IPS DF 4.7 (cell line): ENCODE measurements around the gene RMND1.
"Not testable (repeated sequence)": the region's sequence is repeated elsewhere in the genome, so short reads cannot be mapped to it uniquely, and the experiment has no call there.

Experiments used
- DNase-seq: peaks from one replicate; pipeline ENCODE4 v3.0.0-alpha.2; 2013; ENCODE audit warnings: low spot score; ENCODE audit errors: extremely low read depth

RMND1 gene

DNA sequence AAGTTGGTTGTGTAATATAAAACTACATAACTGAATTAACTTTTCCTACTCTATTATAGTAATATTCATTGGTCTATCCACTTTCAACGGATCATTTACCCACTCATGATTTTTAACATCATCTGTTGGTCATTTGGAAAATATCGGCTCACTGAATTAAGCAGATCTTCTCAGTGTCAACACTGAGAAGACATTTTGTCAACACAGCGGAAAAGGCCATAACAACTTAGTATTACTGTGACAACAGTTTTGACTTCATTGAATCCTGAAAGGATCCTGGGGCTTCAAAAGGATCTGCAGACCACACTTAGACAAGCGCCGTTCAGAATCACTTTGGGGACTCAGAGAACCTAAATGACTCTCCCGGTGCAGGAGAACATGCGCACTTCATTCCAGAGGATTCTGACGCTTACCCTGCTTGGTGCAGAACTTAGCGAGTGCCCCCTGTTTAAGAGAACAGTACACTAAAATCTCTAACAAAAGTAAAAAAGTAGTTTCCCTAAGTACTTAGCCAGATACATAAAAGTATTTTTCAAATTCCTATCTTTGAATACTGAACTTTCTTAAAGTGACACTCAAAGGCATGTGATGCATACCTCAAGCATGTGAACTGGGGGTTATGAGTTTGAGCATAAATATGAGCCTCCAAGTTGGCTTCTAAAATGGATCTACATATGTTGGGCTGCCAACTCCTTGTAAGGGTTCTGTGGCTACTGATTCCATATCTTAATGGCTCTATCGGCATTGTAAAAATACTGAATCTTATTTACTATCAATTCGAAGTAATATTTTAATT is 64.6 kb downstream of the RMND1 start:
- no peak for DNase-seq

GRCh38 chr6:151385177-151385576 is 66.7 kb downstream of the RMND1 start:
- DNase-seq, result no peak

DNA sequence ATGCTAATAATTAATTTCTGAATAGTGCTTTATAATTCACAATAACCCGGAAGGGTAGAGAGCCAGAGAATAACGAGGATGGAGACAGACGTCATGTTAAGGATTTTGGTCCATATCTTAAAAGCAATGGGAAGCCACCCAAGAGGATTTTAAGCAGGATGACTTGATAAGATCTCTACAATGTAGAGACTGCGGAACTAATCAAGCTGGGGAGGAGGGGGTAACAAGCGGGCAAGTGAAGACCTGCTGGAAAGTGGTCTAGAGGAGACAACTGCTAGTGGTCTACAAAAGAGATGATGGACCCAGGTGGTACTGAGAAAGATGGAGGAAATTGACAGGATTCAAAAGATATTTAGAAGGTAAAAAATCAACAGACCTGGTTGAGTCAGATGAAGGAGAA is 67.8 kb downstream of the RMND1 start:
- DNase-seq, result no peak

DNA sequence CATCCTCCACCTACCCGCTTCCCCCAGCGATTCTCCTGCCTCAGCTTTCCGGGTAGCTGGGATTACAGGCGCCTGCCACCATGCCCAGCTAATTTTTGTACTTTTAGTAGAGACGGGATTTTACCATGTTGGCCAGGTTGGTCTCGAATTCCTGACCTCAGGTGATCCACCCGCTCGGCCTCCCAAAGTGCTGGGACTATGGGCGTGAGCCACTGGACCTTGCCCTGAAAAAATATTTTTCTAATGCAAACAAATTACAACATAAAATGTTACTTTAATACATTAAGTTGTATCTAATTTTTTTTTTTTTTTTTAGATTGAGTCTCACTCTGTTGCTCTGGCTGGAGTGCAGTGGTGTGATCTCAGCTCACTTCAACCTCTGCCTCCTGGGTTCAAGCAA is 69.3 kb downstream of the RMND1 start:
- not testable (repeated sequence) for DNase-seq

GRCh38 chr6:151381722-151382121 is 70.2 kb downstream of the RMND1 start:
- no peak for DNase-seq

DNA sequence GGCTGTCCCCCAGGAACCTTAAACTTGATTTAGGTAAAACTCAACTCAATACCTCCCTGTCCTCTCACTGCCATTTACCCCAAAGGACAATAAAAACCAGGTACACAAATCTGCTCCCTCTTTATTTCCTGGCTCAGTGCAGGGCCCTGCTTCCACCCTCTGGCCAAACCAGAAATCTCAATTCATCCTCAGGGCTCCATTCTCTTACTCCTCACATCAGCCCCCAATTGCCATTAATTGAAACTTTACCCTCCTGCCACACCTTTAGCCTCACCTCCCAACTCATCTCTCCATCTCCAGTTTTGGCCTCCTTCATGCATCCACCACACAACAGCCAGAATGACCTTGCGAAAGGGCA is 71.1 kb downstream of the RMND1 start:
- DNase-seq, result no peak

GRCh38 chr6:151379933-151380847 is 71.7 kb downstream of the RMND1 start:
- DNase-seq, result no peak

DNA sequence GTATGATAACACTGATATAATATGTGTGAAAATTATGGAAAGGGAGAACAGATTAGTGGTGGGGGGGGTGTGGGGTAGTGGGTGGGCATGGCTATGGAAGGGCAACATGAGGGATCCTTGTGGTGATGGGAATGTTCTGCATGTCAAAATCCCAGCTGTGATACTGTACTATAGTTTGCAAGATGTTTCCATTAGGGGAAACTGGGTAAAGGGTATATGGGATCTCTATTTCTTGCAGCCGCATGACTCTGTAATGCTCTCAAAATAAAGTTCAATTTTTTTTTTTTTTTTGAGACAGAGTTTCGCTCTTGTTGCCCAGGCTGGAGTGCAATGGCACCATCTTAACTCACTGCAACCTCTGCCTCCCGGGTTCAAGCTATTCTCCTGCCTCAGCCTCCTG is 74.8 kb downstream of the RMND1 start:
- DNase-seq, result no peak

GRCh38 chr6:151376440-151376839 is 75.5 kb downstream of the RMND1 start:
- DNase-seq, result no peak

DNA sequence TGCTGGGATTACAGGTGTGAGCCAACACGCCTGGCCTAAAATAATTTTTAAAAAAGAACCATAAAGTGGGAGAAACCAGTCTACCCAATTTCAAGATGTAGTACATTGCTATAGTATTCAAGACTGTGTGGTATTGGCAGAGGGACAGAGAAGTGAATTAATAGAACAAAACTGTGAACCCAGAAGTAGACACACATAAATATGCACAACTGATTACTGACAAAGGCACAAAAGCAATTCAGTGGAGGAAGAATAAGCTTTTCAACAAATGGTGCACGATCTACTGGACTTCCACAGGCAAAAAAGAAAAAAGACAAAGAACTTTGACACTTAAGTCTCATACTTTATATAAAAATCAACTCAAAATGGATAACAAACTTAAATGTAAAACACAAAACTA is 76.1 kb downstream of the RMND1 start:
- no peak for DNase-seq

DNA sequence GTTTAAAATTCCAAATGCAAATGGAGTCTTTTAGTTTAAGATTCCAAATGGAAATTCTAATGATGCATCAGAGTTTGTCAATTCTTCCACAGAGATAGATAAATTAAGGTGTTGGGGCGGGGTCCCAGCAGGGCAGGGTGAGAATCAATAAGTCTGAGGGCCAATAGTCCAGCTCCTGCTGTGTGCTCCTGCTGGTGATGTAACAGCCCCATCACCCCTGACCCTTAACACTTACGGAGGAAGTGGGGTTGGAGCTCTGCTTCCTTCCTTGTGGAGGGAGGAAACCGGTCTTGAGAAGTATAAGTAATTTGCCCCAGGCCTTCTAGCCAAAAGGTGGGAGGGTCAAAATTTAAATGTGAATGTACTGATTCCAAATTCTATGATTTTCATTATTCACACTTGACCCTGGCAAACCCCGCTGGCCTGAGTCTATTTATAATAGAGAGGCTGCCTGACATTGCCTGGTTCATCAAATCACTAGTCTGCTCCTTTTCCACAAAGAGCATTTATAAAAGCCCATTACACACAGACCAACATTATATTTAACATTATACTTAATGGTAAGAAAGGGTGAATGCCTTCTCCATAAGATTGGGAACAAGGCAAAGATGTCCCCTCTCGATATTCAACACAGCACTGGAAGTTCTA is 77.8 kb downstream of the RMND1 start:
- DNase-seq, result no peak

GRCh38 chr6:151372164-151372563 is 79.8 kb downstream of the RMND1 start:
- no peak for DNase-seq

DNA sequence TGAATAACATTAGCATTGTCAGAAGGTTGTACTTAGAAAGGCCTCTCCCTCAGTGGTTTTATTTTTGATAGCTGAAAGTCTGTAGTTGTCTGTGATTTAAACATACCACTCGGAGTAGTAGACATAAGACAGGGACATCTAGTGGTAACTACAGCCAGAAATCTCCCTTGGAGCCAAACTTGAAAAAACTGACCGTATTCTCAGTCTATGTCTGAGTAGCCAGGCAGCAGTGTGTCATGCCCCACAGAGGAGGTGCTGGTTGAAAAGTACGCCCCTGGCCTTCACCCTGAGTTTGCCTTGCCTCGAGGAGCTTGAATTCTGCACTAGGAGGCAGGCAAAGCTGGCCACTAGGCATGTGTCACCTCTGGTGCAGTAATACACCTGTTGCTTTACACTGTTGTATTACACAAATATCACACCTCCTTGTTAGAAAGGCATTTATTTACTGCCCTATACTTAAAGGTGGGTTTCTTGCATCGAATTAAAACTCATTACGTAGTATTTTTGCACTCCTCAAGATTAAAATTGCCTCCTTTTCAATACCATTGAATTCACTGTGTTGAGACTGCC is 81.3 kb downstream of the RMND1 start:
- no peak for DNase-seq

DNA sequence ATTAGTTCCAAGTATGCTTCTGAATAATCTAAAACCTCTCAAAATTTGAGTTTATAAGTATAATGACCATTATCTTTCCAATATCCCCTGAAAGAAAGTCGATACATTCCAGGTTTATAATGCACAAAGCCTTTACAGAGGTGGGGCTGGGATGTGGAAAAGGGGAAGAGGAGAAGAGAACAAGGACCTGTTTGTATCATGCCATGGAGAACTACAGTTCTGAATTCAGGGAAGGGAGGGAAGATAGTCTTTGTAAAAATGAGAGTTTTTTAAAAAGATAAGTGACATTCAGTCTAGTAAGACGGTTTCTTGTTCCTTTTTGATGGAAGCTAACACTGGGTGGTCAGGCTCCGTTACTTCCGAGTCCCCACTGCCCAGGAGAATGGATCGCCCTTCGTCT is 86.7 kb downstream of the RMND1 start:
- DNase-seq, result no peak

DNA sequence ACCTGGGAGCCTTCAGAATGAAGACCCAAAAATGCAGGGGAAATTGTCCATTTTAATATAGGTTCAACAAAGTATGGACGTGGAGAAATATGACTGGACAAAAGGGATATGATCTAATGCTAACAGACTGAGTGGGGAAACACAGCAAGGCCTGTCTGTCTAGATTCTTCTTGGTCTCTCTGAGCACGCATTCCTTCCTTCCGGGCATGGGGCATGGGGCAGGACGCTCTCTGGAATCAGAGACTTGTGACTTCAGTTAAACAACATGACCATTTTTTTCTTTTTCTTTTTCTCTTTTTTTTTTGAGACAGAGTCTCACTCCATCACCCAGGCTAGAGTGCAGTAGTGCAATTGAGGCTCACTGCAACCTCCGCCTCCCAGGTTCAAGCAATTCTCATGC is 92.4 kb downstream of the RMND1 start:
- no peak for DNase-seq

GRCh38 chr6:151358475-151358874 is 93.5 kb downstream of the RMND1 start:
- DNase-seq, result no peak

DNA sequence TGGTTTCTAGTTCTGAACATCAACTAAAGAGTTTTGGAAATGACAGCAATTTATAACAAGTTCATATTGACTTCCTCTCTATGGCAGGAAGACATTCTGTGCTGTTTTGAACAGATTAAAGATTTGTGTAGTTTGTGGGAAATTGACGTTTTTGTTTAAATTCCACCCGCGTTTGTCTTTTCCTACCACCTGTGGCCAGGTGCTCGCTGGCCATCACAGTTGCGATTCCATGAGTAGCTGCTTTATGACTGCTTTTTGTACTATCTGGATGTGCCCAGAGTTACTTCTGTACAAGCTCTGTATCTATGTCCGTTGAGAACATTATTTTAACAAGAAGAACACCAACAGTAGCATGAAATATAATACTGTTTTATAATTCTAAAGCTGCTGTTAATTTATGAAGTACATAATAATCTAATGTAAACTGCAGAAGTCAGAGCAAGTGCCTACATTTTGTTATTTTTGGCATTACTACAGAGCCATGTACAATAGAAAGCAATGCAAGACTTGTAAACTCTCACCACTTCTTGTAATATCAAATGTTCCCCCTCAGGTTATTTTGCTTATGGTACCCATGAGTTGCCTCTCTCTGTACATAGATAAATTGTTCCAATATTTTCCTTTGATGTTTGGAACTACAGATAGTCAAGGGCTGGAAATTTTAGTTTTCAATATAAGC is 94.0 kb downstream of the RMND1 start:
- no peak for DNase-seq

DNA sequence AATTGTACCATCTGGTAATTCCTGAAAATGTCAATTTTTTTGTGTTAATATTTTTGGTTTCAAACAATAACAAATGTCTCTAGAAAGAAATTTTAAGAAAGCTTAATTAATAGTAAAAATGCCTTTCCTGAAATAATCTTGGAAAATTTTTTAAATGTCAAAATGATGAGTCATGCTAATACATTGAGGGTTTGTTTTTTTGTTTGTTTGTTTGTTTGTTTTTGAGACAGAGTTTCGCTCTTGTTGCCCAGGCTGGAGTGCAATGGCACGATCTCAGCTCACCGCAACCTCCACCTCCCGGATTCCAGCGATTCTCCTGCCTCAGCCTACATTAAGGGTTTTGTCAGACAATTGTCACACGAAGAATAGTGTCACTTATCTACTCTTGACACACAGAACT is 94.9 kb downstream of the RMND1 start:
- DNase-seq, result not testable (repeated sequence)
